HepG2 (cell line): ENCODE results near the gene ERVH48-1. TPM values are rescaled to one million over a fixed set of nuclear protein-coding genes. Genes with fewer than 3 reads are reported as not detected.

ENCODE experiments used
- ATAD3A ChIP-seq: sonication (generic); formaldehyde crosslinking; IDR thresholded peaks from 2 replicates; pipeline ENCODE4 v1.4.0; 2020; ENCODE audit warnings: missing genetic modification reagents
- CBX5 ChIP-seq: sonication (generic); formaldehyde crosslinking; IDR thresholded peaks from 2 replicates; pipeline ENCODE4 v1.4.0; 2020; ENCODE audit warnings: missing genetic modification reagents, borderline replicate concordance
- CEBPB ChIP-seq: IDR thresholded peaks from 2 replicates; pipeline ENCODE4 v1.6.1; 2011; ENCODE audit warnings: low read depth, low read length, improper control_type of control experiment, borderline replicate concordance
- DBP ChIP-seq: sonication (generic); formaldehyde crosslinking; IDR thresholded peaks from 2 replicates; pipeline ENCODE4 v1.4.0; 2020; ENCODE audit warnings: missing genetic modification reagents; ENCODE audit errors: not compliant biosample characterization
- FOSL1 ChIP-seq: sonication (generic); formaldehyde crosslinking; IDR thresholded peaks from 2 replicates; pipeline ENCODE4 v1.9.0; 2021; ENCODE audit warnings: missing genetic modification reagents, borderline replicate concordance
- HNRNPLL ChIP-seq: fragments of 200-400 bp; formaldehyde crosslinking; IDR thresholded peaks from 2 replicates; pipeline ENCODE4 v1.6.1; 2017; ENCODE audit warnings: mild to moderate bottlenecking, low read depth, low read length; ENCODE audit not compliant: poor library complexity, severe bottlenecking
- IKZF1 ChIP-seq: fragments of 450-650 bp; IDR thresholded peaks from 2 replicates; pipeline ENCODE4 v1.7.1; 2016
- KLF15 ChIP-seq: sonication (generic); formaldehyde crosslinking; IDR thresholded peaks from 2 replicates; pipeline ENCODE4 v1.8.1; 2023; ENCODE audit warnings: borderline replicate concordance, mild to moderate bottlenecking, inconsistent platforms, missing genetic modification reagents, mixed read lengths
- MYNN ChIP-seq: sonication (generic); formaldehyde crosslinking; IDR thresholded peaks from 2 replicates; pipeline ENCODE4 v1.4.0; 2020; ENCODE audit warnings: mild to moderate bottlenecking, low read depth, missing genetic modification reagents
- MYPOP ChIP-seq: sonication (generic); formaldehyde crosslinking; IDR thresholded peaks from 2 replicates; pipeline ENCODE4 v1.8.1; 2023; ENCODE audit warnings: mild to moderate bottlenecking, moderate library complexity, missing genetic modification reagents
- NAIF1 ChIP-seq: sonication (generic); formaldehyde crosslinking; IDR thresholded peaks from 2 replicates; pipeline ENCODE4 v1.5.0; 2020; ENCODE audit warnings: mild to moderate bottlenecking, missing genetic modification reagents, borderline replicate concordance
- NR2F2 ChIP-seq: IDR thresholded peaks from 2 replicates; pipeline ENCODE4 v1.6.1; 2012; ENCODE audit warnings: low read depth, inconsistent platforms, borderline replicate concordance
- PRMT3 ChIP-seq: sonication (generic); formaldehyde crosslinking; IDR thresholded peaks from 2 replicates; pipeline ENCODE4 v1.8.1; 2022; ENCODE audit warnings: low read depth, mild to moderate bottlenecking, moderate library complexity, missing genetic modification reagents, borderline replicate concordance
- SIN3A ChIP-seq: IDR thresholded peaks from 2 replicates; pipeline ENCODE4 v1.6.1; 2011; ENCODE audit warnings: low read depth, mild to moderate bottlenecking, control low read depth, low read length, borderline replicate concordance
- SNAPC5 ChIP-seq: sonication (generic); formaldehyde crosslinking; IDR thresholded peaks from 2 replicates; pipeline ENCODE4 v1.8.1; 2023; ENCODE audit warnings: mild to moderate bottlenecking, missing genetic modification reagents, borderline replicate concordance
- TIGD3 ChIP-seq: sonication (generic); formaldehyde crosslinking; IDR thresholded peaks from 2 replicates; pipeline ENCODE4 v1.5.1; 2020; ENCODE audit warnings: mild to moderate bottlenecking, missing genetic modification reagents, borderline replicate concordance
- ZFP41 ChIP-seq: sonication (generic); formaldehyde crosslinking; IDR thresholded peaks from 2 replicates; pipeline ENCODE4 v1.4.0; 2020; ENCODE audit warnings: mild to moderate bottlenecking, missing genetic modification reagents, borderline replicate concordance
- ZMYM4 ChIP-seq: sonication (generic); formaldehyde crosslinking; IDR thresholded peaks from 2 replicates; pipeline ENCODE4 v1.8.1; 2023; ENCODE audit warnings: mild to moderate bottlenecking, missing genetic modification reagents
- ZNF275 ChIP-seq: sonication (generic); formaldehyde crosslinking; IDR thresholded peaks from 2 replicates; pipeline ENCODE4 v1.8.0; 2022; ENCODE audit warnings: missing genetic modification reagents, mild to moderate bottlenecking, inconsistent platforms, borderline replicate concordance
- ZNF317 ChIP-seq: sonication (generic); formaldehyde crosslinking; IDR thresholded peaks from 2 replicates; pipeline ENCODE4 v1.5.0; 2020; ENCODE audit warnings: mild to moderate bottlenecking, missing genetic modification reagents
- ZNF580 ChIP-seq: IDR thresholded peaks from 2 replicates; pipeline ENCODE4 v1.6.1; 2016; ENCODE audit warnings: low read depth, borderline replicate concordance
- ZNF589 ChIP-seq: sonication (generic); formaldehyde crosslinking; conservative IDR thresholded peaks from 2 replicates; pipeline ENCODE4 v1.8.0; 2022; ENCODE audit warnings: mild to moderate bottlenecking, moderate library complexity, missing genetic modification reagents
- ZSCAN31 ChIP-seq: sonication (generic); formaldehyde crosslinking; IDR thresholded peaks from 2 replicates; pipeline ENCODE4 v1.5.0; 2020; ENCODE audit warnings: low read depth, mild to moderate bottlenecking, missing genetic modification reagents
- polyA plus RNA-seq, 8 experiments: library from polyadenylated mRNA; depleted of rRNA in 3 of 8; stranded (reverse) in 7 of 8; unstranded in 1 of 8; fragments of >200 nt; fragmentation: Illumina TruSeq in 4 of 8; extraction: Trizol in 4 of 8; gene quantifications; 2 replicates each; pipeline versions ENCODE4 v1.2.1 to v1.2.3, GENCODE V29; 2011 to 2016; ENCODE audit warnings: low read depth in 4 of 8, missing spikeins in 1 of 8, mixed read lengths in 1 of 8; ENCODE audit not compliant: insufficient read depth in 1 of 8
- total RNA-seq, 5 experiments: library from RNA; depleted of rRNA; stranded (reverse); fragments of >200 nt; fragmentation: Illumina TruSeq; extraction: Trizol; gene quantifications; 2 replicates each; pipeline ENCODE4 v1.2.3, GENCODE V29; 2016; ENCODE audit warnings: low read depth in 1 of 5

Gene ERVH48-1
- total and polyA plus RNA-seq, 2 of the 13 experiments (the other 11 are each of a cell fraction or from before 2014, with no cell fraction given), result 1.8 TPM; not detected in 1

- TF ChIP-seq PRMT3 (no peak), IKZF1 (no peak), FOSL1 (0 out of 2 replicates have a peak, but pooled peaks have one; percentile 12), ZSCAN31 (peak; percentile 58; the same call in 1 of the 2 replicates), TIGD3 (CRISPR knock-in tag) (no peak; the same call in 1 of the 2 replicates), NAIF1 (CRISPR knock-in tag) (peak; percentile 84; the same call in 1 of the 2 replicates), DBP (CRISPR knock-in tag) (peak; percentile 89), ZFP41 (CRISPR knock-in tag) (no peak), SIN3A (peak; percentile 27; the same call in 1 of the 2 replicates), ATAD3A (CRISPR knock-in tag) (no peak), SNAPC5 (no peak), HNRNPLL (peak; percentile 82), CBX5 (CRISPR knock-in tag) (no peak), ZMYM4 (no peak; the same call in 1 of the 2 replicates), ZNF580 (peak; percentile 20; the same call in 1 of the 2 replicates), ZNF317 (peak; percentile 71), MYNN (CRISPR knock-in tag) (peak; percentile 52; the same call in 1 of the 2 replicates), NR2F2 (no peak), ZNF589 (CRISPR knock-in tag) (no peak), ZNF275 (CRISPR knock-in tag) (peak; percentile 82; the same call in 1 of the 2 replicates), KLF15 (CRISPR knock-in tag) (no peak), MYPOP (CRISPR knock-in tag) (peak; percentile 90), CEBPB (no peak)
Observed at GRCh38 chr21:42892931-42893755, 32.3 kb downstream of the ERVH48-1 start, which contains the start of gene NDUFV3 (continued).
